A549 treated with AZD2906 at 1 μM for 4 hours (cell line): ENCODE data around the gene PRR13. TPM values are rescaled to one million over a fixed set of nuclear protein-coding genes. Genes with fewer than 3 reads are reported as not detected.

Experiments
- total RNA-seq: library from RNA; stranded (reverse); fragments of 200-300 nt; extraction: Qiagen RNA extraction; gene quantifications from 5 replicates; pipeline ENCODE4 v1.2.3, GENCODE V29; 2022

The PRR13 gene, protein sequence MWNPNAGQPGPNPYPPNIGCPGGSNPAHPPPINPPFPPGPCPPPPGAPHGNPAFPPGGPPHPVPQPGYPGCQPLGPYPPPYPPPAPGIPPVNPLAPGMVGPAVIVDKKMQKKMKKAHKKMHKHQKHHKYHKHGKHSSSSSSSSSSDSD
- 245 to 335 TPM (median 306 TPM) in 5 replicates for total RNA-seq

DNA sequence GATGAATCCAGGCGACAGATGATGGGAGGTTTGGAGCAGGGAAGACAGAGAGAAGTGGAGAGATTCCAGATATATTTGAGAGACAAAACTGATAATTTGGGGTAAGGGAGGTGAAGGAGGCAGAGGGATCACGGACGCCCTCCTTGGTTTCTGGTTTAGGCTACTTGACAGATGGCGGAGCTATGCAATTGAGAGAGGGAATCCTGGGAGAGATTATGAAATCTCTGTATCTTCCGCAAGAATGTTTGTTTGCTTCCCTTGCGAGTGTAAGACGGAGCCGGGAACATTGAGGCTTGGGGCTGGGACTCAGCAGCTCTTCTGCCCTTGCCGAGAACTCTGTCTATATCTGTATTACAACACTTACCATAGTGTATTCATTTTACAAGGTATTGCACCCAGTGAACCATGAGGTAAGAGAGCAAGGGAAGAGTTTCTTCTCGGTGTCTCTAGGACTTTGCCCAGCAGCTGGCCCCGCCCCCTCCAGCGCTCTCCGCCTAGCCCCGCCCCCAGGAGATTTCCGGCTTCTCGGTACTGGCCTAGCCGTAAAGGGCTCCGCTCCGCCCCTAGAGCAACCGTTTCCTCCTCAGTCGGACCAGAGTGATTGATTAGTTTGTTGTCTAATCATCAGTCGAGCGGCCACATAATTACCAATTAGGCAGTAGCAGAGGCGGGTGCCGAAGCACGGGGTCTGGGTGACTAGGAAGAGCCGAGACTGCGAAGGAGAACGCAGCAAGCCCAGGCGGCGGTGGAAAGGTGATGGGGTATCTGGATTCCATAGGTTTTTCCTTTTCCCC lies at the start of gene PRR13:
Gene PRR13 (plus strand): TSS at position 695 of the 794 bp plus-strand sequence. CDS start 981 bp downstream, outside the sequence.

DNA sequence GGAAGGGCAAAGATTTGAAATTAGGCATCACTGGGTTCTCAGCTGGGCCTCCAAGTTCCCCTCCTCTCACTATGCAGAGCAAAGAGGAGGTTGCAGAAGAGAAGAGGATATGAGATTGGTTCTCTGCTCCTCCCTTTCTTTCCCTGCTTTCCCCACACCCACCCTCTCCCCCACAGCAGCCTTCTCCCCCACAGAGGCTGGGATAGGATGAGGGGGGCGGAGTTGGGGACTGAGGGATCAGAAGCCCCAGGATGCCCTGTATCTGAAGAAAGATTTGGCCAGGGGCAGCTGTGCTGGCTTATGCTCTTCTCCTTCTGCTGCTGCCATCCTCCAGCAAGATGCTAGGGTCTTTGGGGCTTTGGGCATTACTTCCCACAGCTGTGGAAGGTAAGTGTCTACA lies 17.9 kb upstream of the PRR13 start, which contains the start of gene AMHR2:
Gene AMHR2 (plus strand): TSS at position 259 of the 400 bp plus-strand sequence. CDS start 80 bp downstream, at position 339.

DNA sequence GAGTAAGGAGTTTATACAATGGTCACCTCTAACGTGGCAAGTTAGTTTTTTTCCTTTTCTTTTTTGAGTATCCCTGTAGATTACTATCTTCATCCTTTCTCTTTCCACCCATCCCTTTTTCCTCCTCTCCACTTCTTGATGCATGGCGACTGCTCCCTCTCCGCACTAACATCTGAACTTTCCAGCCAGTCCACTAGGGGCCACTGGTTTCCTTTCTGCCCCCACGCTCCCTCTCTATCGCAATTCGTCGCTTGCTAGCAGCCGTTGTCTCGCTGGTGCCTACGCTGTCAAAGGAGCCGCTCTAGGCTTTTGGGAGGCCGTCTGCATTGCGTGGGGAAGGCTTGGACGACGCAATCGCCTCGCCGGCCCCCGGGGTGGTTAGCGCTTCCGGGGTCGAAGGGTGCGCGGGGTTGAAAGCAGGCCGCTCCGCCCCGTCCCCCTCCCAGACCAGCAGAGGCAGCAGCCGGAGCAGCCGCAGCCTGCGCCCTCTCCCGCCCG lies 10.2 kb downstream of the PRR13 start, which contains the start of gene PCBP2:
Gene PCBP2 (plus strand): TSS at position 442 of the 498 bp plus-strand sequence. CDS start 2,699 bp downstream, outside the sequence.

Other genes starting within 250 kb of the PRR13 start
- 0.22 to 0.46 TPM (median 0.36 TPM) in 5 replicates for gene ITGB7, start 234.5 kb upstream of the PRR13 start, total RNA-seq
- gene RARG, start 209.5 kb upstream of the PRR13 start, total RNA-seq: 21.1 to 25.7 TPM (median 22.7 TPM) in 5 replicates
- gene ESPL1, start 173.4 kb upstream of the PRR13 start, total RNA-seq: 15.3 to 20.4 TPM (median 18.2 TPM) in 5 replicates
- 457 to 527 TPM (median 485 TPM) in 5 replicates for gene PFDN5, start 146.2 kb upstream of the PRR13 start, total RNA-seq
- gene MYG1, start 142.0 kb upstream of the PRR13 start, total RNA-seq: 67.4 to 95.0 TPM (median 90.4 TPM) in 5 replicates
- gene AAAS, start 120.1 kb upstream of the PRR13 start, total RNA-seq: 75.1 to 79.2 TPM (median 78.0 TPM) in 5 replicates
- gene SP7, start 105.4 kb upstream of the PRR13 start, total RNA-seq: 0.03 TPM in 1 of 5 replicates, not detected in the others
- gene SP1, start 61.6 kb upstream of the PRR13 start, total RNA-seq: 17.9 to 22.6 TPM (median 21.9 TPM) in 5 replicates
- gene AMHR2, start 17.9 kb upstream of the PRR13 start, total RNA-seq: 0.48 to 1.1 TPM (median 1.00 TPM) in 5 replicates
- 605 to 627 TPM (median 623 TPM) in 5 replicates for gene PCBP2, start 10.4 kb downstream of the PRR13 start, total RNA-seq
- 10.0 to 12.8 TPM (median 12.0 TPM) in 5 replicates for gene MAP3K12, start 57.7 kb downstream of the PRR13 start, total RNA-seq
- 40.9 to 54.3 TPM (median 50.5 TPM) in 5 replicates for gene TARBP2, start 59.5 kb downstream of the PRR13 start, total RNA-seq
- 0.19 to 0.24 TPM in 2 of 5 replicates, not detected in the others for gene NPFF, start 65.8 kb downstream of the PRR13 start, total RNA-seq
- 16.4 to 18.3 TPM (median 18.0 TPM) in 5 replicates for gene ATF7, start 184.6 kb downstream of the PRR13 start, total RNA-seq
- gene ATP5MC2, start 234.3 kb downstream of the PRR13 start, total RNA-seq: 614 to 710 TPM (median 686 TPM) in 5 replicates